HepG2 (cell line): ENCODE results near the gene NFKBIZ. TPM values are rescaled to one million over a fixed set of nuclear protein-coding genes. Genes with fewer than 3 reads are reported as not detected.

Experiments
- ATAC-seq: fragments of 200-7000 bp; cut with Tn5 transposase; 3 replicates; pipeline ENCODE4 v1.9.1; 2020; ENCODE audit warnings: mild to moderate bottlenecking, moderate library complexity
- BruUV-seq: library from RNA; stranded (reverse); fragments of 400-500 nt; replicated peaks from 2 replicates; lab custom pipeline; 2021; lab: Mats Ljungman, UMichigan
- CTCF ChIA-PET: fragments of 300-600 bp; formaldehyde crosslinking; extraction: SDS; loops from one replicate; lab custom pipeline; 2021; ENCODE audit warnings: low total read pairs, inconsistent platforms, low intra/inter-chr PET ratio; lab: Yijun Ruan, JAX
- POLR2A ChIA-PET: fragments of 350-600 bp; sonication (Branson Sonifier 250); formaldehyde crosslinking; loops from one replicate; lab custom pipeline; 2020; ENCODE audit warnings: antibody characterized with exemption, inconsistent platforms; lab: Yijun Ruan, JAX
- DNase-seq: peaks from one replicate; pipeline ENCODE4 v3.0.0-alpha.2; 2015; ENCODE audit warnings: low spot score
- FAIRE-seq: peaks from 3 replicates; lab custom pipeline; 2011; peaks lifted over from hg19 to GRCh38; lab: Jason Lieb, UNC
- H2AFZ ChIP-seq: one replicate; pipeline ENCODE4 v1.6.1; 2011; ENCODE audit warnings: low read length, inconsistent platforms
- H3K27ac ChIP-seq: fragments of 300-600 bp; 3 replicates; pipeline ENCODE4 v1.8.0; 2011; ENCODE audit warnings: mixed run types, mild to moderate bottlenecking, mixed read lengths, low read length, inconsistent platforms; ENCODE audit not compliant: insufficient read depth; ENCODE audit errors: extremely low read length
- H3K27me3 ChIP-seq, 2 experiments: fragments of 200-600 bp in 1 of 2; 2 replicates in 1 of 2; 3 replicates in 1 of 2; pipeline versions ENCODE4 v1.6.0 to v1.8.0; 2011; ENCODE audit warnings: low read length in 2 of 2, mild to moderate bottlenecking in 2 of 2, moderate library complexity in 2 of 2, inconsistent platforms in 1 of 2; ENCODE audit not compliant: insufficient read depth in 2 of 2, control insufficient read depth in 1 of 2
- H3K36me3 ChIP-seq, 2 experiments: fragments of 200-600 bp in 1 of 2; replicated peaks in 1 of 2; 2 replicates in 1 of 2; 3 replicates in 1 of 2; pipeline versions ENCODE4 v1.5.1 to v1.8.0; 2011; ENCODE audit warnings: low read length in 2 of 2, inconsistent platforms in 1 of 2; ENCODE audit not compliant: insufficient read depth in 2 of 2, control insufficient read depth in 1 of 2
- H3K4me1 ChIP-seq: 2 replicates; pipeline ENCODE4 v1.5.1; 2012; ENCODE audit warnings: low read length, inconsistent platforms; ENCODE audit not compliant: insufficient read depth
- H3K4me2 ChIP-seq: 2 replicates; pipeline ENCODE4 v1.6.0; 2011; ENCODE audit warnings: low read depth, low read length, inconsistent platforms
- H3K4me3 ChIP-seq, 3 experiments: fragments of 200-600 bp in 1 of 3; sonication (generic), shearing (Covaris generic) in 1 of 3; replicated peaks in 1 of 3; 2 replicates each; pipeline ENCODE4 v1.5.1; 2011 to 2016; ENCODE audit warnings: low read length in 3 of 3, inconsistent platforms in 2 of 3, low read depth in 2 of 3, mild to moderate bottlenecking in 2 of 3, control low read depth in 1 of 3, mixed read lengths in 1 of 3; ENCODE audit not compliant: insufficient read depth in 1 of 3
- H3K79me2 ChIP-seq: one replicate; pipeline ENCODE4 v1.6.1; 2011; ENCODE audit warnings: low read length, inconsistent platforms; ENCODE audit not compliant: insufficient read depth
- H3K9ac ChIP-seq: 2 replicates; pipeline ENCODE4 v1.6.0; 2011; ENCODE audit warnings: mild to moderate bottlenecking, low read depth, low read length, inconsistent platforms; ENCODE audit not compliant: insufficient read depth
- H3K9me3 ChIP-seq: 2 replicates; pipeline ENCODE4 v1.5.1; 2012; ENCODE audit warnings: mild to moderate bottlenecking, low read length
- H4K20me1 ChIP-seq: 2 replicates; pipeline ENCODE4 v1.6.0; 2011; ENCODE audit warnings: inconsistent platforms, mild to moderate bottlenecking, low read length, moderate library complexity; ENCODE audit not compliant: insufficient read depth
- ARHGAP35 ChIP-seq: sonication (generic); formaldehyde crosslinking; IDR thresholded peaks from 2 replicates; pipeline ENCODE4 v1.9.0; 2022; ENCODE audit warnings: mild to moderate bottlenecking, inconsistent platforms, moderate library complexity, missing genetic modification reagents, borderline replicate concordance
- MTF1 ChIP-seq: sonication (generic); formaldehyde crosslinking; IDR thresholded peaks from 2 replicates; pipeline ENCODE4 v1.5.0; 2020; ENCODE audit warnings: missing genetic modification reagents
- SYNCRIP ChIP-seq: fragments of 200-400 bp; formaldehyde crosslinking; IDR thresholded peaks from 2 replicates; pipeline ENCODE4 v1.6.1; 2018; ENCODE audit warnings: mild to moderate bottlenecking, low read depth, low read length; ENCODE audit not compliant: insufficient read depth
- ZBED4 ChIP-seq: sonication (generic); formaldehyde crosslinking; IDR thresholded peaks from 2 replicates; pipeline ENCODE4 v1.4.0; 2020; ENCODE audit warnings: missing genetic modification reagents, borderline replicate concordance
- ZNF446 ChIP-seq: sonication (generic); formaldehyde crosslinking; IDR thresholded peaks from 2 replicates; pipeline ENCODE4 v1.5.0; 2020; ENCODE audit warnings: mild to moderate bottlenecking, missing genetic modification reagents
- ZNF878 ChIP-seq: sonication (generic); formaldehyde crosslinking; IDR thresholded peaks from 2 replicates; pipeline ENCODE4 v1.8.1; 2023; ENCODE audit warnings: mild to moderate bottlenecking, missing genetic modification reagents, moderate library complexity
- WGBS: methylation state at CpG from one replicate; pipeline ENCODE4 v1.1.6; 2017; ENCODE audit warnings: low lambda C conversion rate; 5-methylcytosine and 5-hydroxymethylcytosine counted together
- in situ Hi-C: cut with HindIII; loops from 2 replicates; pipeline ENCODE4 v1.10.0; 2017; ENCODE audit warnings: low pct_unique_long_range_greater_than_20kb; ENCODE audit not compliant: extremely low pct_ligation_motif_present
- intact Hi-C: fragments of 100-400 bp; cut with micrococcal nuclease; formaldehyde crosslinking; loops from one replicate; pipeline ENCODE4 v1.10.0; 2022; ENCODE audit not compliant: unreplicated experiment
- polyA plus RNA-seq, 8 experiments: library from polyadenylated mRNA; depleted of rRNA in 3 of 8; stranded (reverse) in 7 of 8; unstranded in 1 of 8; fragments of >200 nt; fragmentation: Illumina TruSeq in 4 of 8; extraction: Trizol in 4 of 8; gene quantifications; 2 replicates each; pipeline versions ENCODE4 v1.2.1 to v1.2.3, GENCODE V29; 2011 to 2016; ENCODE audit warnings: low read depth in 4 of 8, missing spikeins in 1 of 8, mixed read lengths in 1 of 8; ENCODE audit not compliant: insufficient read depth in 1 of 8
- total RNA-seq, 5 experiments: library from RNA; depleted of rRNA; stranded (reverse); fragments of >200 nt; fragmentation: Illumina TruSeq; extraction: Trizol; gene quantifications; 2 replicates each; pipeline ENCODE4 v1.2.3, GENCODE V29; 2016; ENCODE audit warnings: low read depth in 1 of 5

The NFKBIZ gene
- total and polyA plus RNA-seq, 2 of the 13 experiments (the other 11 are each of a cell fraction or from before 2014, with no cell fraction given) = 25.9 to 60.6 TPM

GRCh38 chr3:101821503-101821902 lies 27.8 kb upstream of the NFKBIZ start:
- TF ChIP-seq ZBED4 (CRISPR knock-in tag) (no peak), ZNF878 (no peak), MTF1 (CRISPR knock-in tag) (no peak), SYNCRIP (no peak), ARHGAP35 (CRISPR knock-in tag) (no peak), ZNF446 (no peak)
- FAIRE-seq (no peak), DNase-seq (no peak), ATAC-seq (no peak)
- 97% methylated on average over 19 of the region's 19 CpGs for WGBS
- no peaks in the 10 kb centered on the region; a peak in 1 of 5 replicates for H3K36me3 ChIP-seq
- POLR2A ChIA-PET = interaction anchor here (0.7 kb wide), 1 partner anchor 28 kb away, joined by 3 read pairs; the partner anchor contains the start of gene NFKBIZ
- H3K79me2 ChIP-seq = no peaks in the 10 kb centered on the region
- no peak overlapping the region for H3K9ac ChIP-seq
- in situ Hi-C loops = no loop called here
- H2AFZ ChIP-seq = no peak overlapping the region
- H3K4me1 ChIP-seq = peaks cover 5% of the 10 kb centered on the region
- no peaks in the 10 kb centered on the region for H3K27me3 ChIP-seq
- BruUV-seq = no TSS peak
- H3K4me2 ChIP-seq = no peak overlapping the region
- H3K9me3 ChIP-seq = no peaks in the 10 kb centered on the region
- intact Hi-C loops = no loop called here
- no peak overlapping the region for H3K27ac ChIP-seq
- CTCF ChIA-PET = no interaction called here
- no peak overlapping the region for H3K4me3 ChIP-seq
- no peaks in the 10 kb centered on the region for H4K20me1 ChIP-seq
